A549 (cell line): ENCODE results near the gene FAM161A. TPM values are rescaled to one million over a fixed set of nuclear protein-coding genes. Genes with fewer than 3 reads are reported as not detected.

Experiments
- ATAC-seq, 2 experiments: fragments of 200-7000 bp in 1 of 2; fragments of >200 bp in 1 of 2; cut with Nextera tagmentation in 1 of 2; cut with Tn5 transposase in 1 of 2; 3 replicates each; pipeline versions ENCODE4 v1.8.0 to v1.9.1; 2018 to 2020; ENCODE audit warnings: mild to moderate bottlenecking in 1 of 2, moderate library complexity in 1 of 2
- CTCF ChIA-PET: fragments of 300-600 bp; sonication (Branson Sonifier 250); formaldehyde crosslinking; extraction: SDS; loops from one replicate; lab custom pipeline; 2021; ENCODE audit warnings: antibody characterized with exemption, inconsistent platforms; lab: Yijun Ruan, JAX
- POLR2A ChIA-PET: fragments of 350-600 bp; formaldehyde crosslinking; extraction: SDS; loops from one replicate; lab custom pipeline; 2021; ENCODE audit warnings: antibody characterized with exemption, inconsistent platforms; lab: Yijun Ruan, JAX
- DNase-seq, 2 experiments: peaks; one replicate each; pipeline versions ENCODE4 v3.0.0 to v3.0.0-alpha.2; 2011 to 2016; ENCODE audit warnings: low read depth in 1 of 2, low spot score in 1 of 2
- FAIRE-seq: peaks from 2 replicates; lab custom pipeline; 2011; peaks lifted over from hg19 to GRCh38; lab: Jason Lieb, UNC
- H3K27ac ChIP-seq, 2 experiments: fragments of >200 bp; sonication (Bioruptor Twin); formaldehyde crosslinking; 3 replicates each; pipeline ENCODE4 v1.5.1; 2016 to 2017
- H3K4me1 ChIP-seq: fragments of >200 bp; sonication (Bioruptor Twin); formaldehyde crosslinking; 3 replicates; pipeline ENCODE4 v1.6.1; 2016
- H3K4me2 ChIP-seq: fragments of >200 bp; sonication (Bioruptor Twin); formaldehyde crosslinking; 3 replicates; pipeline ENCODE4 v1.6.1; 2016
- H3K4me3 ChIP-seq: fragments of >200 bp; sonication (Bioruptor Twin); formaldehyde crosslinking; 3 replicates; pipeline ENCODE4 v1.5.1; 2016
- H3K9me3 ChIP-seq: fragments of >200 bp; sonication (Bioruptor Twin); formaldehyde crosslinking; 3 replicates; pipeline ENCODE4 v1.6.1; 2016
- BHLHE40 ChIP-seq: IDR thresholded peaks from 2 replicates; pipeline ENCODE4 v1.6.1; 2012; ENCODE audit warnings: low read depth, low read length, inconsistent platforms
- CBX2 ChIP-seq: fragments of 200-600 bp; sonication (generic); IDR thresholded peaks from 2 replicates; pipeline ENCODE4 v1.6.1; 2016; ENCODE audit warnings: low read depth, mild to moderate bottlenecking, borderline replicate concordance
- CHD4 ChIP-seq: fragments of 200-600 bp; sonication (generic); IDR thresholded peaks from 2 replicates; pipeline ENCODE4 v1.6.1; 2016; ENCODE audit warnings: antibody characterized with exemption, mild to moderate bottlenecking, borderline replicate concordance
- CTCF ChIP-seq: fragments of >200 bp; sonication (Bioruptor Twin); formaldehyde crosslinking; IDR thresholded peaks from 3 replicates; pipeline ENCODE4 v1.5.1; 2016
- ESRRA ChIP-seq: fragments of 150-350 bp; IDR thresholded peaks from 2 replicates; pipeline ENCODE4 v1.6.1; 2014; ENCODE audit warnings: mild to moderate bottlenecking, low read length, borderline replicate concordance
- FOSB ChIP-seq: fragments of 250-450 bp; sonication (Bioruptor Pico); IDR thresholded peaks from 2 replicates; pipeline ENCODE4 v1.5.0; 2020; ENCODE audit warnings: mild to moderate bottlenecking, moderate library complexity
- FOXS1 ChIP-seq: fragments of 250-450 bp; sonication (Bioruptor Pico); IDR thresholded peaks from 2 replicates; pipeline ENCODE4 v1.5.0; 2020; ENCODE audit warnings: mild to moderate bottlenecking, moderate library complexity
- GATA3 ChIP-seq: IDR thresholded peaks from 2 replicates; pipeline ENCODE4 v1.6.1; 2012; ENCODE audit warnings: borderline replicate concordance
- HDAC2 ChIP-seq: fragments of 200-600 bp; sonication (generic); IDR thresholded peaks from 2 replicates; pipeline ENCODE4 v1.6.1; 2016
- HOXA7 ChIP-seq: fragments of 250-450 bp; sonication (Bioruptor Pico); IDR thresholded peaks from 2 replicates; pipeline ENCODE4 v1.5.0; 2020; ENCODE audit warnings: mild to moderate bottlenecking, moderate library complexity
- HOXB5 ChIP-seq: fragments of 250-450 bp; sonication (Bioruptor Pico); IDR thresholded peaks from 2 replicates; pipeline ENCODE4 v1.5.0; 2020; ENCODE audit warnings: mild to moderate bottlenecking, moderate library complexity
- JUN ChIP-seq, 2 experiments: fragments of >200 bp; sonication (Bioruptor Twin); formaldehyde crosslinking; IDR thresholded peaks; 2 replicates in 1 of 2; 3 replicates in 1 of 2; pipeline ENCODE4 v1.6.1; 2016 to 2017
- JUNB ChIP-seq: fragments of >200 bp; sonication (Bioruptor Twin); formaldehyde crosslinking; IDR thresholded peaks from 2 replicates; pipeline ENCODE4 v1.6.1; 2016
- KDM1A ChIP-seq: fragments of 200-600 bp; sonication (generic); IDR thresholded peaks from 2 replicates; pipeline ENCODE4 v1.6.1; 2016; ENCODE audit warnings: low read depth, mild to moderate bottlenecking
- MYC ChIP-seq: IDR thresholded peaks from 2 replicates; pipeline ENCODE4 v1.6.1; 2012; ENCODE audit warnings: mild to moderate bottlenecking, inconsistent platforms, low read length, improper control_type of control experiment, borderline replicate concordance
- NPAS2 ChIP-seq: fragments of 250-450 bp; sonication (Bioruptor Pico); IDR thresholded peaks from 2 replicates; pipeline ENCODE4 v1.8.0; 2022; ENCODE audit warnings: mild to moderate bottlenecking, moderate library complexity, borderline replicate concordance
- RAD21 ChIP-seq, 2 experiments: fragments of >200 bp in 1 of 2; sonication (Bioruptor Twin) in 1 of 2; formaldehyde crosslinking in 1 of 2; IDR thresholded peaks in 1 of 2; conservative IDR thresholded peaks in 1 of 2; 2 replicates in 1 of 2; 3 replicates in 1 of 2; pipeline ENCODE4 v1.6.1; 2012 to 2018; ENCODE audit warnings: inconsistent platforms in 1 of 2
- RARB ChIP-seq: fragments of 250-450 bp; sonication (Bioruptor Pico); IDR thresholded peaks from 2 replicates; pipeline ENCODE4 v1.8.0; 2021; ENCODE audit warnings: mild to moderate bottlenecking, moderate library complexity
- RNF2 ChIP-seq: fragments of 200-600 bp; sonication (generic); IDR thresholded peaks from 2 replicates; pipeline ENCODE4 v1.6.1; 2016; ENCODE audit warnings: low read depth, mild to moderate bottlenecking, antibody characterized with exemption, moderate library complexity, borderline replicate concordance
- TFCP2L1 ChIP-seq: fragments of 250-450 bp; sonication (Bioruptor Pico); IDR thresholded peaks from 2 replicates; pipeline ENCODE4 v1.5.0; 2021; ENCODE audit warnings: mild to moderate bottlenecking
- USF2 ChIP-seq: fragments of 450-650 bp; IDR thresholded peaks from 2 replicates; pipeline ENCODE4 v1.6.1; 2014; ENCODE audit warnings: antibody characterized with exemption
- WGBS: methylation state at CpG from one replicate; pipeline ENCODE4 v1.1.6; 2017; ENCODE audit errors: missing lambda C conversion rate; 5-methylcytosine and 5-hydroxymethylcytosine counted together
- polyA plus RNA-seq, 4 experiments: library from polyadenylated mRNA; depleted of rRNA in 3 of 4; stranded (reverse); fragments of >200 nt; fragmentation: RNase III in 1 of 4; extraction: RNeasy Plus Mini Kit Qiagen cat#74134 plus additional on column Dnase treatment in 1 of 4; gene quantifications; 2 replicates in 3 of 4; 3 replicates in 1 of 4; pipeline ENCODE4 v1.2.3, GENCODE V29; 2011 to 2017
- TF ChIP-seq, protein P1 (sequence below): fragments of 150-350 bp; IDR thresholded peaks from 2 replicates; pipeline ENCODE4 v1.6.1; 2014; ENCODE audit warnings: low read depth, mild to moderate bottlenecking, low read length
- TF ChIP-seq, protein P2 (sequence below): IDR thresholded peaks from 2 replicates; pipeline ENCODE4 v1.6.1; 2012

The FAM161A gene
- polyA plus RNA-seq, 2 of the 4 experiments (the other 2 are of a cell fraction) = 5.8 to 11.8 TPM

DNA sequence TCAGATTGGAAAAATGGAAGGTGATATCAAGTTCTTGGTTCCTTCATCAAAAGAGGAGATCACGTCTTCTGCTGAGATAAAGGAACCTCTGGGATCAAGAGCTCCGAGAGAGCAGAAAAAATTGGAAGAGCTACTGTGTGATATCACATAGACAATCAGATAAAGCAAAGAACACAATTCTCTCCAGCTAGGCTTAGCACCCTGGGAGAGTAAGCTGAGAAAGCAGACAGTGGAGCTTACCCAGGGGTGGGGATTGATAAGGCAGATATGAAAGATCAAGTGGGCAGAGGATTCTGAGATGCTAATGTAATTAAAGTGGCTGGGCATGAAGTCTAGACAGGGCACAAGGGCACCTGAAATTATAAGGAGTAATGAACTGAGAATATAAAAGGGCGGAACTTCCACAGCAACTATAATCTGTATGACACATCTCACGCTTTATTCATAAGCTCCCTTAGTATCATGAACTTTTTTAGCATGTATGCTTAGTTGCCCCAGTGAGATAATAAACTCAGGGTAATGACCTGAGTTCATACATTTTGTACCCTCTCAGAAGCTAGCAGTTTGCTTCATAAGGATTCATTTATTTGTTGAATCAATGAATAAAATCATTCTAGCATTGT, 65.8 kb downstream of the FAM161A start:
- Histone ChIP-seq H3K27ac (no peak overlapping the region), H3K9me3 (no peaks in the 10 kb centered on the region), H3K4me3 (no peak overlapping the region), H3K4me2 (no peak overlapping the region), H3K4me1 (peaks cover 15% of the 10 kb centered on the region)
- no peak for FAIRE-seq
- DNase-seq = no peak
- POLR2A ChIA-PET = no interaction called here
- TF ChIP-seq FOXS1 (CRISPR knock-in tag) = no peak
- no peak for TF ChIP-seq FOSB (CRISPR knock-in tag)
- TF ChIP-seq NPAS2 (CRISPR knock-in tag) = no peak
- TF ChIP-seq RARB = no peak
- no peak for TF ChIP-seq TFCP2L1 (CRISPR knock-in tag)
- TF ChIP-seq HOXA7 = no peak
- TF ChIP-seq, protein P1, sequence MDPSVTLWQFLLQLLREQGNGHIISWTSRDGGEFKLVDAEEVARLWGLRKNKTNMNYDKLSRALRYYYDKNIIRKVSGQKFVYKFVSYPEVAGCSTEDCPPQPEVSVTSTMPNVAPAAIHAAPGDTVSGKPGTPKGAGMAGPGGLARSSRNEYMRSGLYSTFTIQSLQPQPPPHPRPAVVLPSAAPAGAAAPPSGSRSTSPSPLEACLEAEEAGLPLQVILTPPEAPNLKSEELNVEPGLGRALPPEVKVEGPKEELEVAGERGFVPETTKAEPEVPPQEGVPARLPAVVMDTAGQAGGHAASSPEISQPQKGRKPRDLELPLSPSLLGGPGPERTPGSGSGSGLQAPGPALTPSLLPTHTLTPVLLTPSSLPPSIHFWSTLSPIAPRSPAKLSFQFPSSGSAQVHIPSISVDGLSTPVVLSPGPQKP = no peak
- no peak for TF ChIP-seq MYC
- no peak for TF ChIP-seq USF2
- TF ChIP-seq HOXB5 (CRISPR knock-in tag) = no peak
- TF ChIP-seq CHD4 = no peak
- CTCF ChIA-PET = interaction anchor here (1.0 kb wide), 1 partner anchor 11 kb away, joined by 3 read pairs; no protein-coding TSS in a partner anchor
- ATAC-seq = no peak
- 88% methylated on average over 4 of the region's 4 CpGs for WGBS

DNA sequence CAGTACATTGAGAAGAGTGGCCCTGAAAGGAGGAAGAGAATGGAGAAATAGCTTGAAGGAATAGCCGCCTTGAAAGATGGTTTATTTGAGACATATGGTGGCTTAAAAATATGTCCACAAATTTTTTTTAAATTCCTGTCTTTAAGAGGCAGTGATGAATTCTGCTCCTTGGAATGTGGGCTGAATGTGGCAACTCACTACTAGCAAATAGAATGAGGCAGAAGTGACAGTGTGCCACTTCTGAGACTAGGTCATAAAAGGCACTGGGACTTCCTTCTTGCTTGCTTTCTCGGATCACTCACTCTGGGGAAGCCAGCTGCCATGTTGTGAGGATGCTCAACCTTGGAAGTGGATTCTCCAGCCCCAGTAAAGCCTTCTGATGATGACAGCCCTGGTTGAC, 67.0 kb downstream of the FAM161A start:
- 62% methylated on average over 2 of the region's 2 CpGs for WGBS
- CTCF ChIA-PET = interaction anchor here (0.9 to 1.0 kb wide), 2 partner anchors 10 to 580 kb away, joined by 3 read pairs; no protein-coding TSS in a partner anchor
- Histone ChIP-seq H3K27ac (no peak overlapping the region), H3K9me3 (no peaks in the 10 kb centered on the region), H3K4me3 (no peak overlapping the region), H3K4me1 (peaks cover 15% of the 10 kb centered on the region), H3K4me2 (no peak overlapping the region)
- TF ChIP-seq JUN (IDR thresholded peaks at IDR 0.05) (no peak), RAD21 (conservative IDR thresholded peaks at IDR 0.05 in 1 of 2, IDR thresholded peaks at IDR 0.05 in 1 of 2) (no peak), RNF2 (no peak), GATA3 (no peak), ESRRA (no peak), FOXS1 (CRISPR knock-in tag) (no peak), JUNB (no peak), BHLHE40 (no peak), CBX2 (no peak), HDAC2 (no peak), CTCF (no peak), KDM1A (no peak)
- TF ChIP-seq, protein P2, sequence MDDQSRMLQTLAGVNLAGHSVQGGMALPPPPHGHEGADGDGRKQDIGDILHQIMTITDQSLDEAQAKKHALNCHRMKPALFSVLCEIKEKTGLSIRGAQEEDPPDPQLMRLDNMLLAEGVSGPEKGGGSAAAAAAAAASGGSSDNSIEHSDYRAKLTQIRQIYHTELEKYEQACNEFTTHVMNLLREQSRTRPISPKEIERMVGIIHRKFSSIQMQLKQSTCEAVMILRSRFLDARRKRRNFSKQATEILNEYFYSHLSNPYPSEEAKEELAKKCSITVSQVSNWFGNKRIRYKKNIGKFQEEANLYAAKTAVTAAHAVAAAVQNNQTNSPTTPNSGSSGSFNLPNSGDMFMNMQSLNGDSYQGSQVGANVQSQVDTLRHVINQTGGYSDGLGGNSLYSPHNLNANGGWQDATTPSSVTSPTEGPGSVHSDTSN = no peak
- peak in 1 of 2 experiments; percentile 33 for DNase-seq
- no peak for FAIRE-seq
- POLR2A ChIA-PET = interaction anchor here (0.7 kb wide), 1 partner anchor 23 kb away, joined by 4 read pairs; no protein-coding TSS in a partner anchor
- peak; percentile 23 to 56; a peak in 2 of 6 replicates for ATAC-seq
